Neural cell (in vitro differentiated cells): ENCODE measurements around the gene C1orf87. TPM values are rescaled to one million over a fixed set of nuclear protein-coding genes. Genes with fewer than 3 reads are reported as not detected.

Experiments used
- H2AFZ ChIP-seq: fragments of 200-600, 300-800 bp; sonication (generic), shearing (Covaris generic); 2 replicates; pipeline ENCODE4 v1.6.0; 2014; ENCODE audit warnings: low read depth, mild to moderate bottlenecking, antibody characterized with exemption, low read length, moderate library complexity
- H3F3A ChIP-seq: fragments of 200-600 bp; shearing (Covaris generic); 2 replicates; pipeline ENCODE4 v1.6.1; 2016; ENCODE audit warnings: mild to moderate bottlenecking, moderate library complexity, mixed read lengths, antibody characterized with exemption, low read length; ENCODE audit not compliant: insufficient read depth, poor library complexity, severe bottlenecking
- H3K27ac ChIP-seq: fragments of 200-600, 300-800 bp; sonication (generic), shearing (Covaris generic); 2 replicates; pipeline ENCODE4 v1.5.1; 2014; ENCODE audit warnings: mild to moderate bottlenecking, low read length, moderate library complexity
- H3K27me3 ChIP-seq: fragments of 300-800, 200-600 bp; sonication (generic), shearing (Covaris generic); 2 replicates; pipeline ENCODE4 v1.6.0; 2014; ENCODE audit warnings: mild to moderate bottlenecking, low read depth, low read length, moderate library complexity; ENCODE audit not compliant: insufficient read depth
- H3K36me3 ChIP-seq: fragments of 300-800, 200-600 bp; sonication (generic), shearing (Covaris generic); 2 replicates; pipeline ENCODE4 v1.5.1; 2014; ENCODE audit warnings: mild to moderate bottlenecking, antibody characterized with exemption, low read length, moderate library complexity; ENCODE audit not compliant: insufficient read depth
- H3K4me2 ChIP-seq: fragments of 300-800, 200-600 bp; sonication (generic), shearing (Covaris generic); 2 replicates; pipeline ENCODE4 v1.6.0; 2014; ENCODE audit warnings: mild to moderate bottlenecking, low read length
- H3K4me3 ChIP-seq: fragments of 300-800, 200-600 bp; sonication (generic), shearing (Covaris generic); 2 replicates; pipeline ENCODE4 v1.5.1; 2014; ENCODE audit warnings: mild to moderate bottlenecking, low read length, moderate library complexity
- H3K79me2 ChIP-seq: fragments of 200-600 bp; shearing (Covaris generic); replicated peaks from 2 replicates; pipeline ENCODE4 v1.6.0; 2014; ENCODE audit warnings: mild to moderate bottlenecking, low read length, moderate library complexity; ENCODE audit not compliant: insufficient read depth
- H3K9ac ChIP-seq: fragments of 300-800, 200-600 bp; sonication (generic), shearing (Covaris generic); 2 replicates; pipeline ENCODE4 v1.6.1; 2016; ENCODE audit warnings: mild to moderate bottlenecking, low read length, mixed read lengths
- H3K9me2 ChIP-seq: fragments of 200-600 bp; shearing (Covaris generic); 2 replicates; pipeline ENCODE4 v1.6.1; 2016; ENCODE audit warnings: mild to moderate bottlenecking, low read length, mixed read lengths; ENCODE audit not compliant: insufficient read depth
- H3K9me3 ChIP-seq: fragments of 200-600, 300-800 bp; sonication (generic), shearing (Covaris generic); 2 replicates; pipeline ENCODE4 v1.6.1; 2016; ENCODE audit warnings: mild to moderate bottlenecking, mixed run types, low read length, moderate library complexity, mixed read lengths
- H4K20me1 ChIP-seq: fragments of 200-600 bp; shearing (Covaris generic); 2 replicates; pipeline ENCODE4 v1.6.1; 2016; ENCODE audit warnings: mild to moderate bottlenecking, mixed run types; ENCODE audit not compliant: insufficient read depth
- EP300 ChIP-seq: fragments of 450-650 bp; conservative IDR thresholded peaks from 2 replicates; pipeline ENCODE4 v1.6.1; 2014; ENCODE audit warnings: antibody characterized with exemption, mild to moderate bottlenecking, moderate library complexity; ENCODE audit not compliant: poor library complexity, severe bottlenecking
- EZH2 ChIP-seq: fragments of 200-600, 300-800 bp; shearing (Covaris generic), sonication (generic); IDR thresholded peaks from 2 replicates; pipeline ENCODE4 v1.6.1; 2014; ENCODE audit warnings: antibody characterized with exemption, low read length, borderline replicate concordance, mild to moderate bottlenecking; ENCODE audit not compliant: insufficient read depth, poor library complexity, severe bottlenecking
- MXI1 ChIP-seq: fragments of 450-650 bp; conservative IDR thresholded peaks from 2 replicates; pipeline ENCODE4 v1.6.1; 2014; ENCODE audit warnings: antibody characterized with exemption, mild to moderate bottlenecking; ENCODE audit not compliant: poor library complexity, severe bottlenecking
- POLR2AphosphoS5 ChIP-seq: IDR thresholded peaks from 2 replicates; pipeline ENCODE4 v1.6.1; 2012
- RAD21 ChIP-seq: fragments of 450-650 bp; conservative IDR thresholded peaks from 2 replicates; pipeline ENCODE4 v1.6.1; 2014; ENCODE audit warnings: antibody characterized with exemption, mild to moderate bottlenecking, moderate library complexity
- SMC3 ChIP-seq: fragments of 450-650 bp; conservative IDR thresholded peaks from 2 replicates; pipeline ENCODE4 v1.6.1; 2014; ENCODE audit warnings: antibody characterized with exemption, mild to moderate bottlenecking, moderate library complexity; ENCODE audit not compliant: poor library complexity
- TAF1 ChIP-seq: IDR thresholded peaks from 2 replicates; pipeline ENCODE4 v1.6.1; 2012; ENCODE audit warnings: low read depth
- polyA plus RNA-seq: library from polyadenylated mRNA; depleted of rRNA; stranded (reverse); fragments of >200 nt; gene quantifications from 2 replicates; pipeline ENCODE4 v1.2.3, GENCODE V29; 2014
- TF ChIP-seq, protein P1 (sequence below): fragments of 450-650 bp; IDR thresholded peaks from 2 replicates; pipeline ENCODE4 v1.5.1; 2014; ENCODE audit warnings: antibody characterized with exemption, mild to moderate bottlenecking, moderate library complexity; ENCODE audit not compliant: poor library complexity, severe bottlenecking
- TF ChIP-seq, protein P2 (sequence below): IDR thresholded peaks from 2 replicates; pipeline ENCODE4 v1.6.1; 2012; ENCODE audit warnings: borderline replicate concordance

Gene C1orf87
- polyA plus RNA-seq, 1 donor from 2014 or later, result not detected

DNA sequence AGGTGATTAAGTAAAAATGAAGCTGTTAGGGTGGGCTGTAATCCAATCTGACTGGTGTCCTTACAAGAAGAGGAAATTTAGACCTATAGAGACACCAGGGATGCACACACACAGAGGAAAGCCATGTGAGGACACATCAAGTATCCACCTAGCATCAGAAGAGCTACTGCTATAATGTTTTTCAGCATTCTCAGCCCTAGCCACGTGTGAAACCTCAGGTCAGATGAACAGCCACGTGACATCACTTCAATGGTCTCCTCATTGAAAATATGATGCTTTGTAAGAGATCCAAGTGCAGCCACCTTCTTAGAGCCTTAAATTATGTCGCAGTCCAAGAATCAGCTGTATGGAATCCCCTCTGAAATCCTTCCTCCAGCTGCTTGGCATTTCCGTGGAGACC, 65.1 kb downstream of the C1orf87 start:
- Histone ChIP-seq H2AFZ (no peak overlapping the region), H3K36me3 (no peaks in the 10 kb centered on the region), H4K20me1 (no peaks in the 10 kb centered on the region), H3K9me2 (no peaks in the 10 kb centered on the region), H3K27ac (no peak overlapping the region), H3K9ac (no peak overlapping the region), H3K9me3 (no peaks in the 10 kb centered on the region), H3K79me2 (no peaks in the 10 kb centered on the region), H3F3A (no peaks in the 10 kb centered on the region), H3K27me3 (no peaks in the 10 kb centered on the region), H3K4me2 (no peak overlapping the region), H3K4me3 (no peak overlapping the region)
- TF ChIP-seq EP300 (no peak), MXI1 (no peak), TAF1 (no peak), RAD21 (no peak), POLR2AphosphoS5 (no peak), SMC3 (no peak), EZH2 (no peak)
- TF ChIP-seq, protein P1, sequence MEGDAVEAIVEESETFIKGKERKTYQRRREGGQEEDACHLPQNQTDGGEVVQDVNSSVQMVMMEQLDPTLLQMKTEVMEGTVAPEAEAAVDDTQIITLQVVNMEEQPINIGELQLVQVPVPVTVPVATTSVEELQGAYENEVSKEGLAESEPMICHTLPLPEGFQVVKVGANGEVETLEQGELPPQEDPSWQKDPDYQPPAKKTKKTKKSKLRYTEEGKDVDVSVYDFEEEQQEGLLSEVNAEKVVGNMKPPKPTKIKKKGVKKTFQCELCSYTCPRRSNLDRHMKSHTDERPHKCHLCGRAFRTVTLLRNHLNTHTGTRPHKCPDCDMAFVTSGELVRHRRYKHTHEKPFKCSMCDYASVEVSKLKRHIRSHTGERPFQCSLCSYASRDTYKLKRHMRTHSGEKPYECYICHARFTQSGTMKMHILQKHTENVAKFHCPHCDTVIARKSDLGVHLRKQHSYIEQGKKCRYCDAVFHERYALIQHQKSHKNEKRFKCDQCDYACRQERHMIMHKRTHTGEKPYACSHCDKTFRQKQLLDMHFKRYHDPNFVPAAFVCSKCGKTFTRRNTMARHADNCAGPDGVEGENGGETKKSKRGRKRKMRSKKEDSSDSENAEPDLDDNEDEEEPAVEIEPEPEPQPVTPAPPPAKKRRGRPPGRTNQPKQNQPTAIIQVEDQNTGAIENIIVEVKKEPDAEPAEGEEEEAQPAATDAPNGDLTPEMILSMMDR, result no peak
- TF ChIP-seq, protein P2, sequence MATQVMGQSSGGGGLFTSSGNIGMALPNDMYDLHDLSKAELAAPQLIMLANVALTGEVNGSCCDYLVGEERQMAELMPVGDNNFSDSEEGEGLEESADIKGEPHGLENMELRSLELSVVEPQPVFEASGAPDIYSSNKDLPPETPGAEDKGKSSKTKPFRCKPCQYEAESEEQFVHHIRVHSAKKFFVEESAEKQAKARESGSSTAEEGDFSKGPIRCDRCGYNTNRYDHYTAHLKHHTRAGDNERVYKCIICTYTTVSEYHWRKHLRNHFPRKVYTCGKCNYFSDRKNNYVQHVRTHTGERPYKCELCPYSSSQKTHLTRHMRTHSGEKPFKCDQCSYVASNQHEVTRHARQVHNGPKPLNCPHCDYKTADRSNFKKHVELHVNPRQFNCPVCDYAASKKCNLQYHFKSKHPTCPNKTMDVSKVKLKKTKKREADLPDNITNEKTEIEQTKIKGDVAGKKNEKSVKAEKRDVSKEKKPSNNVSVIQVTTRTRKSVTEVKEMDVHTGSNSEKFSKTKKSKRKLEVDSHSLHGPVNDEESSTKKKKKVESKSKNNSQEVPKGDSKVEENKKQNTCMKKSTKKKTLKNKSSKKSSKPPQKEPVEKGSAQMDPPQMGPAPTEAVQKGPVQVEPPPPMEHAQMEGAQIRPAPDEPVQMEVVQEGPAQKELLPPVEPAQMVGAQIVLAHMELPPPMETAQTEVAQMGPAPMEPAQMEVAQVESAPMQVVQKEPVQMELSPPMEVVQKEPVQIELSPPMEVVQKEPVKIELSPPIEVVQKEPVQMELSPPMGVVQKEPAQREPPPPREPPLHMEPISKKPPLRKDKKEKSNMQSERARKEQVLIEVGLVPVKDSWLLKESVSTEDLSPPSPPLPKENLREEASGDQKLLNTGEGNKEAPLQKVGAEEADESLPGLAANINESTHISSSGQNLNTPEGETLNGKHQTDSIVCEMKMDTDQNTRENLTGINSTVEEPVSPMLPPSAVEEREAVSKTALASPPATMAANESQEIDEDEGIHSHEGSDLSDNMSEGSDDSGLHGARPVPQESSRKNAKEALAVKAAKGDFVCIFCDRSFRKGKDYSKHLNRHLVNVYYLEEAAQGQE, result no peak

DNA sequence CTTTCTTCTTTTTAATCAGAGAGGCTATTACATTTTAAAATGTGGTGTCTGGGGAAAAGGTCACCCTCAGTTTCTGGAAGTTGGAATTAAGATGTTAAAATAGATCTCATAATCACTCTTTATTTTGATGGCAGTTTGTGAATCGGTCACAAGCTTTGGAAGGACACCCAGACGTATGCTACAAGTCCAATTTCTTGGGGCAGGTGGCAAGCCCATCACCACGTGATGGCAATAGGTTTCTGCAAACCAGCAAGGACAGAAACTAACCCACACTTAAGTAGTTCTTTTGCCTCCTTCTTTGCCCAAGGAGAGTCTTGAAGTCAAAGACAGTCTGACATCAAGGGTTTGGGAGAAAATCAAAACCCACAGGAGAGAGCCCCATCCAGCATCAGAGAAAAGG, 72.9 kb downstream of the C1orf87 start:
- H3K27ac ChIP-seq, result no peak overlapping the region
- no peaks in the 10 kb centered on the region for H3F3A ChIP-seq
- no peak overlapping the region for H2AFZ ChIP-seq
- H4K20me1 ChIP-seq, result no peaks in the 10 kb centered on the region
- no peaks in the 10 kb centered on the region for H3K36me3 ChIP-seq
- H3K79me2 ChIP-seq, result no peaks in the 10 kb centered on the region
- H3K4me3 ChIP-seq, result no peak overlapping the region
- no peak overlapping the region for H3K4me2 ChIP-seq
- H3K9ac ChIP-seq, result no peak overlapping the region
- TF ChIP-seq POLR2AphosphoS5 (no peak), MXI1 (no peak), TAF1 (no peak)
- no peaks in the 10 kb centered on the region for H3K27me3 ChIP-seq
- no peaks in the 10 kb centered on the region for H3K9me3 ChIP-seq
- no peaks in the 10 kb centered on the region for H3K9me2 ChIP-seq

DNA sequence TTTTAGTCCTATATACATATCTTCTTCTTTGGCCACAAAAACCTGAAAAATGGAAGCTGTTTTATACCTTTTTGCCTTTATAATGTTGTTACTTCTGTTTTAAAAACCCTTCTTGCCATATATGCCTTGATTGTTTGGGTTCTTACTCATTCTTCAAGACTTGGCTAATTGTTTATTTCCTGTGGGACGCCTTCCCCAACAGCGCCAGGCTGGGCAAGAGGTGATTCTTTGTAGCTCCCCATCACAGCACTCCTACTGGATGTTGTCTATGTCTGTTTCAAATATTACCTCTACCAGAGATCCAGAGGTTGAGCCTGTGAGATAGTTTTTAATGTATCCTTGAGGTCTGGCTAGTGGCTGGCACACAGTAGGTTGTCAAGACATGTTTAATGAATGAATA, 73.8 kb downstream of the C1orf87 start:
- H3K27me3 ChIP-seq, result no peaks in the 10 kb centered on the region
- H3K79me2 ChIP-seq, result no peaks in the 10 kb centered on the region
- H3K9me2 ChIP-seq, result no peaks in the 10 kb centered on the region
- no peak overlapping the region for H3K27ac ChIP-seq
- no peaks in the 10 kb centered on the region for H3K36me3 ChIP-seq
- no peaks in the 10 kb centered on the region for H3K9me3 ChIP-seq
- H2AFZ ChIP-seq, result no peak overlapping the region
- no peak for TF ChIP-seq SMC3
- H3F3A ChIP-seq, result no peaks in the 10 kb centered on the region
- no peak overlapping the region for H3K4me3 ChIP-seq
- H3K4me2 ChIP-seq, result no peak overlapping the region
- no peak overlapping the region for H3K9ac ChIP-seq
- no peaks in the 10 kb centered on the region for H4K20me1 ChIP-seq
